ENCODE results near the gene ABCA5. TPM values are rescaled to one million over a fixed set of nuclear protein-coding genes. Genes with fewer than 3 reads are reported as not detected.

Gene ABCA5
- total RNA-seq, 3 donors from 2014 or later, result 46.2 to 100 (median 52.7) TPM

GRCh38 chr17:69348429-69348828 is 21.5 kb upstream of the ABCA5 start:
- no peak for TF ChIP-seq CTCF (IDR thresholded peaks at IDR 0.05)
- intact Hi-C loops (cut with DNase I, micrococcal nuclease), result no loop called here
- Histone ChIP-seq H3K4me3 (no peak overlapping the region), H3K36me3 (ENCODE audit: low read depth) (no peaks in the 10 kb centered on the region), H3K9me3 (no peaks in the 10 kb centered on the region), H3K4me1 (ENCODE audit: low read depth) (no peaks in the 10 kb centered on the region)
- DNase-seq (no peak), ATAC-seq (no peak)

- Histone ChIP-seq H3K9me3 (no peaks in the 10 kb centered on the region), H3K36me3 (ENCODE audit: low read depth) (no peaks in the 10 kb centered on the region), H3K4me3 (no peak overlapping the region), H3K4me1 (ENCODE audit: low read depth) (no peaks in the 10 kb centered on the region)
- intact Hi-C loops (cut with DNase I, micrococcal nuclease), result no loop called here
- no peak for TF ChIP-seq CTCF (IDR thresholded peaks at IDR 0.05)
- ATAC-seq (no peak), DNase-seq (no peak)
Measured at GRCh38 chr17:69346766-69347165, 19.8 kb upstream of the ABCA5 start.

- TF ChIP-seq CTCF (IDR thresholded peaks at IDR 0.05), result no peak
- intact Hi-C loops (cut with DNase I, micrococcal nuclease), result no loop called here
Measured at GRCh38 chr17:69344939-69345338, 18.0 kb upstream of the ABCA5 start.

GRCh38 chr17:69342896-69343644 is 16.1 kb upstream of the ABCA5 start:
- TF ChIP-seq CTCF (IDR thresholded peaks at IDR 0.05), result no peak
- ATAC-seq, result no peak
- intact Hi-C loops (cut with DNase I, micrococcal nuclease), result no loop called here

More at GRCh38 chr17:69344939-69345338, 18.0 kb upstream of the ABCA5 start:
- Histone ChIP-seq H3K9me3 (no peaks in the 10 kb centered on the region), H3K4me1 (ENCODE audit: low read depth) (no peaks in the 10 kb centered on the region), H3K36me3 (ENCODE audit: low read depth) (no peaks in the 10 kb centered on the region), H3K4me3 (no peak overlapping the region)
- ATAC-seq (no peak), DNase-seq (no peak)

GRCh38 chr17:69339937-69340336 is 13.0 kb upstream of the ABCA5 start:
- Histone ChIP-seq H3K4me3 (no peak overlapping the region), H3K9me3 (no peaks in the 10 kb centered on the region), H3K36me3 (ENCODE audit: low read depth) (no peaks in the 10 kb centered on the region), H3K4me1 (ENCODE audit: low read depth) (no peaks in the 10 kb centered on the region)
- no peak for TF ChIP-seq CTCF (IDR thresholded peaks at IDR 0.05)
- intact Hi-C loops (cut with DNase I, micrococcal nuclease), result loop anchor here (10.0 kb wide), 2 partner anchors 55 to 185 kb away; no protein-coding TSS in a partner anchor
- ATAC-seq, result peak; percentile 70
- no peak for DNase-seq

More at GRCh38 chr17:69342896-69343644, 16.1 kb upstream of the ABCA5 start:
- Histone ChIP-seq H3K4me3 (no peak overlapping the region), H3K36me3 (ENCODE audit: low read depth) (no peaks in the 10 kb centered on the region), H3K4me1 (ENCODE audit: low read depth) (no peaks in the 10 kb centered on the region), H3K9me3 (no peaks in the 10 kb centered on the region)
- no peak for DNase-seq
